Natural killer cell (primary cell): ENCODE measurements around the gene CAPN10. TPM values are rescaled to one million over a fixed set of nuclear protein-coding genes. Genes with fewer than 3 reads are reported as not detected.

ENCODE experiments used
- ATAC-seq, 3 donors: fragments of 150-1000 bp in 2 of 3; fragments of 200-7000 bp in 1 of 3; cut with Tn5 transposase; 1 replicate in 1 of 3; 2 replicates in 2 of 3; pipeline ENCODE4 v1.10.0; 2021; ENCODE audit warnings: mild to moderate bottlenecking in 2 of 3, moderate library complexity in 2 of 3
- DNase-seq, 2 donors: peaks; one replicate each; pipeline versions ENCODE4 v3.0.0 to v3.0.0-alpha.2; 2013 to 2021; ENCODE audit warnings: mixed read lengths in 1 of 2
- H3K27ac ChIP-seq: one replicate; pipeline ENCODE4 v1.5.1; 2013; ENCODE audit warnings: mild to moderate bottlenecking, low read length
- H3K27me3 ChIP-seq: one replicate; pipeline ENCODE4 v1.6.1; 2013; ENCODE audit warnings: low read length; ENCODE audit not compliant: control insufficient read depth, insufficient read depth
- H3K36me3 ChIP-seq: one replicate; pipeline ENCODE4 v1.6.1; 2013; ENCODE audit warnings: low read length; ENCODE audit not compliant: control insufficient read depth, insufficient read depth
- H3K4me1 ChIP-seq: one replicate; pipeline ENCODE4 v1.6.1; 2013; ENCODE audit warnings: low read length; ENCODE audit not compliant: control insufficient read depth, insufficient read depth
- H3K4me3 ChIP-seq: one replicate; pipeline ENCODE4 v1.5.1; 2013; ENCODE audit warnings: low read length
- H3K9me3 ChIP-seq: one replicate; pipeline ENCODE4 v1.6.1; 2013; ENCODE audit warnings: low read length; ENCODE audit not compliant: control insufficient read depth, insufficient read depth
- H3K27ac Mint-ChIP-seq, 2 donors: one replicate each; pipeline ENCODE4 v1.8.0; 2022; ENCODE audit warnings: mild to moderate bottlenecking in 2 of 2, mixed read lengths in 2 of 2, moderate library complexity in 1 of 2
- H3K27me3 Mint-ChIP-seq, 2 donors: one replicate each; pipeline ENCODE4 v1.8.0; 2022; ENCODE audit warnings: low read depth in 2 of 2, mixed read lengths in 2 of 2
- H3K36me3 Mint-ChIP-seq: one replicate; pipeline ENCODE4 v1.8.0; 2022; ENCODE audit warnings: mixed read lengths
- H3K4me1 Mint-ChIP-seq, 2 donors: one replicate each; pipeline ENCODE4 v1.8.0; 2022; ENCODE audit warnings: mixed read lengths in 2 of 2
- H3K4me3 Mint-ChIP-seq: one replicate; pipeline ENCODE4 v1.8.0; 2022; ENCODE audit warnings: mild to moderate bottlenecking, moderate library complexity, mixed read lengths
- H3K9me3 Mint-ChIP-seq, 2 donors: one replicate each; pipeline ENCODE4 v1.8.0; 2022; ENCODE audit warnings: mixed read lengths in 2 of 2
- WGBS: methylation state at CpG from one replicate; pipeline ENCODE4 v1.1.7; 2013; ENCODE audit warnings: missing lambda C conversion rate; ENCODE audit not compliant: insufficient coverage; 5-methylcytosine and 5-hydroxymethylcytosine counted together
- intact Hi-C: fragments of 100-400 bp; cut with micrococcal nuclease; formaldehyde crosslinking; loops from one replicate; pipeline ENCODE4 v1.14.2; 2022
- total RNA-seq, 4 donors: library from RNA; stranded (reverse); fragments of 120-200 nt in 1 of 4; gene quantifications; one replicate each; pipeline versions ENCODE4 v1.2.3 to v1.2.4, GENCODE V29; 2013 to 2022
- TF ChIP-seq, protein P1 (sequence below): fragments of 200-600 bp; IDR thresholded peaks from one replicate; pipeline ENCODE4 v1.8.0; 2022; ENCODE audit warnings: antibody characterized with exemption

CAPN10 gene
- total RNA-seq, 3 donors from 2014 or later (not counting 1 experiment from before 2014, with no cell fraction given), result 69.3 to 95.1 (median 91.0) TPM

DNA sequence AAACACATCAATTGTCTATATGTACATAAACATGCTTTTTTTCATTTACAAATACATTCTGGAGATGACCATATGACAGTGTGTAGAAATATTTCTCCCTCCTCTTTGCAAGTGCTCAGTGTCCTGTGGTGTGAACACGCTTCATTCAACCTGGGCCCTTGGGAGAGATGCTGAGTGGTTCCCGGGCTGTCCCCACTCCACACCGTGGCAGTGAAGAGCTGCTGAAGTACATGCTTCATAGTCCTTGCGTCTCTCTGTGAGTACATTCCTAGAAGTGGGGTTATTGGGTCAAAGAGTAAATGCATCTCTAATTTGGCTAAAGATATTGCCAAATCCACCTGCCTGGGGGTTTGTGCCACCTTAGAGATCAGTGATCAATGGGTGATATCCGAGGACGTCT lies 32.2 kb downstream of the CAPN10 start:
- TF ChIP-seq, protein P1, sequence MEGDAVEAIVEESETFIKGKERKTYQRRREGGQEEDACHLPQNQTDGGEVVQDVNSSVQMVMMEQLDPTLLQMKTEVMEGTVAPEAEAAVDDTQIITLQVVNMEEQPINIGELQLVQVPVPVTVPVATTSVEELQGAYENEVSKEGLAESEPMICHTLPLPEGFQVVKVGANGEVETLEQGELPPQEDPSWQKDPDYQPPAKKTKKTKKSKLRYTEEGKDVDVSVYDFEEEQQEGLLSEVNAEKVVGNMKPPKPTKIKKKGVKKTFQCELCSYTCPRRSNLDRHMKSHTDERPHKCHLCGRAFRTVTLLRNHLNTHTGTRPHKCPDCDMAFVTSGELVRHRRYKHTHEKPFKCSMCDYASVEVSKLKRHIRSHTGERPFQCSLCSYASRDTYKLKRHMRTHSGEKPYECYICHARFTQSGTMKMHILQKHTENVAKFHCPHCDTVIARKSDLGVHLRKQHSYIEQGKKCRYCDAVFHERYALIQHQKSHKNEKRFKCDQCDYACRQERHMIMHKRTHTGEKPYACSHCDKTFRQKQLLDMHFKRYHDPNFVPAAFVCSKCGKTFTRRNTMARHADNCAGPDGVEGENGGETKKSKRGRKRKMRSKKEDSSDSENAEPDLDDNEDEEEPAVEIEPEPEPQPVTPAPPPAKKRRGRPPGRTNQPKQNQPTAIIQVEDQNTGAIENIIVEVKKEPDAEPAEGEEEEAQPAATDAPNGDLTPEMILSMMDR, result no peak
- no peaks in the 10 kb centered on the region for H3K27me3 Mint-ChIP-seq
- DNase-seq (no peak), ATAC-seq (no peak)
- no peaks in the 10 kb centered on the region for H3K36me3 Mint-ChIP-seq
- H3K9me3 Mint-ChIP-seq, result no peaks in the 10 kb centered on the region
- H3K36me3 ChIP-seq, result no peaks in the 10 kb centered on the region
- H3K4me3 Mint-ChIP-seq, result no peak overlapping the region
- no peak overlapping the region for H3K27ac ChIP-seq
- WGBS, result 87% methylated on average over 6 of the region's 6 CpGs
- no peaks in the 10 kb centered on the region for H3K27me3 ChIP-seq
- no peaks in the 10 kb centered on the region for H3K9me3 ChIP-seq
- peaks cover 46% of the 10 kb centered on the region for H3K4me1 ChIP-seq
- H3K27ac Mint-ChIP-seq, result peak overlapping the region in 1 of 2 donors; percentile 72
- H3K4me3 ChIP-seq, result no peak overlapping the region
- intact Hi-C loops, result no loop called here
- H3K4me1 Mint-ChIP-seq, result peaks cover 22 to 38% of the 10 kb centered on the region in 2 donors

DNA sequence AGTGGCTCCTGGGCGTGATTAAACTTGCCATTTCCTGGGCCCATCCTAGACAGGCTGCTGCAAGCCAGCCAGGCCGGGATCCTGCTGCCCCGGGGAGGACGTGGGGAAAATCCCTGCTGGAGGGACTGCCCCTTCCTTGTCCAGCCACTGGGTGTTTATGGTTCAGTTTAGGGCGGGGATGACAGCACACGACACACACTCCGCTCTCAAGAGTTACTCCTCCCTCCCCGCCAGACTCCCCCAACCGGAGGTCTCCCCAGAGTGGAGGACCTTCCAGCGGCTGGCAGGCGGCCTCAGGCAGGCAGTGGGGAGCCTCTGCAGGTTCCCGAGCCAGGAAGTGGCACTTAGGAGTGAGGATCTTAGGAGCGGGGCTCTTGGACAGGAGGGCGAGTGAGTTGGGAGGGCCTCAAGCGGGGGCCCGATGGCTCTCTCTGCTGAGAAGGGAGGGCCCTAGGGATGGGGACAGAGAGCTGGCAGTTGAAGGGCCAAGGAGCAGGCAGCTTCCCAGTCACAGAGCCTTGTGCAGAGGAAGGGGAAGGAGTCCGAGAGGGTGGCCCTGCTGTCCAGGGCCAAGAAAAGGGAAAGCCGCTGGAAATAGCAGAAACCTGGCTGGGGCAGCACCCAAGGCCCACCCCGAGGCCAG lies 33.1 kb downstream of the CAPN10 start:
- TF ChIP-seq, protein P1, result no peak
- Histone ChIP-seq H3K36me3 (no peaks in the 10 kb centered on the region), H3K4me1 (peaks cover 55% of the 10 kb centered on the region), H3K27me3 (no peaks in the 10 kb centered on the region), H3K9me3 (no peaks in the 10 kb centered on the region), H3K27ac (no peak overlapping the region), H3K4me3 (no peak overlapping the region)
- intact Hi-C loops, result loop anchor here (5.0 kb wide), 2 partner anchors 38 to 68 kb away; no protein-coding TSS in a partner anchor
- 89% methylated on average over 19 of the region's 19 CpGs for WGBS
- DNase-seq, result no peak
- Mint-ChIP-seq H3K4me3 (peak overlapping the region; percentile 52), H3K27me3 (no peaks in the 10 kb centered on the region), H3K9me3 (no peaks in the 10 kb centered on the region), H3K27ac (peak overlapping the region; percentile 72 to 91), H3K36me3 (no peaks in the 10 kb centered on the region), H3K4me1 (peaks cover 22 to 46% of the 10 kb centered on the region in 2 donors)
- ATAC-seq, result no peak

DNA sequence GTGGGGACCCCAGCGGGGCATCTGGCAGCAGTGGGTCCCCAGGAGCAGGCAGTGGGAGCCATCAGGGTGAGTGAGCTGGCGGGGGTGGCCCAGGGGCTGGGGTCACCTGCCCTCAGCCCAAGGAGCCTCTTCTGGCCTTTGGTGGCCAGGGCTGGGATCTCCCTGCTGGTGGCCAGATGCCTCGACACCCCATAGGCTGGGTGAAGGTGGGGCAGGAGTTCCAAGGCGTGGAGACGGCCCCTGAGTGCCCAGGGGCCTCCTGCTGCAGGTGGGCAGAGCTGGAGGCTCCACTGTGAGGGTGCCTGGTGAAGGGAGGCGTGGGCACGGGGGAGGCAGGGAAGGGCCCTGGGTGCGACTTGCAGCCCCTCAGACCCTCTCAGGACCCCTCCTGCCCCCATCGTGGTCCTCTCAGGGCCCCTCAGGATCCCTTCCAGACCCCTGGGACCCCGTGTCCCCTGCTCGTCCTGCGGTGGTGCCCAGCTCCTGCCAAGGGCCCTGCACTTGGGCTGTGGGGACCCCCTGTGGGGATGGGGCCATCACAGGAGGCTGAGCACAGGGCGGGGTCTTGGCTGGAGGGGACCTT lies 33.7 kb downstream of the CAPN10 start:
- no peaks in the 10 kb centered on the region for H3K36me3 ChIP-seq
- DNase-seq (no peak), ATAC-seq (no peak)
- no peaks in the 10 kb centered on the region for H3K27me3 ChIP-seq
- Mint-ChIP-seq H3K4me1 (peaks cover 27 to 52% of the 10 kb centered on the region in 2 donors), H3K4me3 (no peak overlapping the region), H3K9me3 (no peaks in the 10 kb centered on the region), H3K27me3 (no peaks in the 10 kb centered on the region), H3K36me3 (no peaks in the 10 kb centered on the region), H3K27ac (peak overlapping the region; percentile 91 to 95)
- no peak overlapping the region for H3K4me3 ChIP-seq
- H3K9me3 ChIP-seq, result no peaks in the 10 kb centered on the region
- WGBS, result 91% methylated on average over 13 of the region's 13 CpGs
- H3K27ac ChIP-seq, result peak overlapping the region; percentile 81
- peaks cover 61% of the 10 kb centered on the region for H3K4me1 ChIP-seq
- intact Hi-C loops, result loop anchor here (5.0 kb wide), 2 partner anchors 37 to 67 kb away; no protein-coding TSS in a partner anchor
- TF ChIP-seq, protein P1, result no peak
